WTC11 (cell line): ENCODE data around the gene SUCLG2.

ENCODE experiments used
- ATF1 ChIP-seq: sonication (generic); formaldehyde crosslinking; IDR thresholded peaks from 2 replicates; pipeline ENCODE4 v1.8.1; 2023; ENCODE audit warnings: mild to moderate bottlenecking, moderate library complexity, missing genetic modification reagents
- CREB1 ChIP-seq: sonication (generic); formaldehyde crosslinking; IDR thresholded peaks from 2 replicates; pipeline ENCODE4 v1.8.0; 2023; ENCODE audit warnings: mild to moderate bottlenecking, missing genetic modification reagents
- CTCF ChIP-seq: fragments of 200-600 bp; IDR thresholded peaks from 2 replicates; pipeline ENCODE4 v1.8.0; 2022; ENCODE audit warnings: antibody characterized with exemption
- ESRRA ChIP-seq: sonication (generic); formaldehyde crosslinking; IDR thresholded peaks from 2 replicates; pipeline ENCODE4 v1.8.1; 2022; ENCODE audit warnings: mild to moderate bottlenecking, missing genetic modification reagents, borderline replicate concordance
- FOXP4 ChIP-seq: sonication (generic); formaldehyde crosslinking; IDR thresholded peaks from 2 replicates; pipeline ENCODE4 v1.8.0; 2022; ENCODE audit warnings: mild to moderate bottlenecking, missing genetic modification reagents
- GTF2I ChIP-seq: fragments of 250-450 bp; sonication (Bioruptor Pico); conservative IDR thresholded peaks from 2 replicates; pipeline ENCODE4 v1.4.0; 2021; ENCODE audit warnings: mild to moderate bottlenecking
- IRF2 ChIP-seq: sonication (generic); formaldehyde crosslinking; IDR thresholded peaks from 2 replicates; pipeline ENCODE4 v1.8.0; 2022; ENCODE audit warnings: low read depth, missing genetic modification reagents, borderline replicate concordance
- KAT7 ChIP-seq: sonication (generic); formaldehyde crosslinking; IDR thresholded peaks from 2 replicates; pipeline ENCODE4 v1.8.1; 2023; ENCODE audit warnings: missing genetic modification reagents, mild to moderate bottlenecking, borderline replicate concordance
- MAX ChIP-seq: sonication (generic); formaldehyde crosslinking; IDR thresholded peaks from 2 replicates; pipeline ENCODE4 v1.8.0; 2022; ENCODE audit warnings: mild to moderate bottlenecking, missing genetic modification reagents
- MLX ChIP-seq: sonication (generic); formaldehyde crosslinking; IDR thresholded peaks from 2 replicates; pipeline ENCODE4 v1.8.1; 2023; ENCODE audit warnings: mild to moderate bottlenecking, missing genetic modification reagents, moderate library complexity
- NR1H2 ChIP-seq: sonication (generic); formaldehyde crosslinking; IDR thresholded peaks from 2 replicates; pipeline ENCODE4 v1.9.0; 2021; ENCODE audit warnings: mild to moderate bottlenecking, moderate library complexity, missing genetic modification reagents
- SMAD3 ChIP-seq: sonication (generic); formaldehyde crosslinking; IDR thresholded peaks from 2 replicates; pipeline ENCODE4 v1.8.0; 2022; ENCODE audit warnings: missing genetic modification reagents, mild to moderate bottlenecking, borderline replicate concordance
- USF2 ChIP-seq: sonication (generic); formaldehyde crosslinking; IDR thresholded peaks from 2 replicates; pipeline ENCODE4 v1.8.1; 2023; ENCODE audit warnings: mild to moderate bottlenecking, missing genetic modification reagents, moderate library complexity
- ZNF121 ChIP-seq: sonication (generic); formaldehyde crosslinking; IDR thresholded peaks from 2 replicates; pipeline ENCODE4 v1.8.0; 2023; ENCODE audit warnings: missing genetic modification reagents

- TF ChIP-seq ZNF121 (no peak), ATF1 (CRISPR knock-in tag) (no peak), USF2 (CRISPR knock-in tag) (no peak), MAX (no peak), CTCF (no peak), MLX (no peak), CREB1 (CRISPR knock-in tag) (no peak), SMAD3 (no peak), GTF2I (CRISPR knock-in tag) (no peak), IRF2 (CRISPR knock-in tag) (no peak), FOXP4 (CRISPR knock-in tag) (no peak), KAT7 (CRISPR knock-in tag) (no peak), ESRRA (CRISPR knock-in tag) (no peak), NR1H2 (CRISPR knock-in tag) (no peak)
Observed at GRCh38 chr3:67686069-67686468, 31.7 kb upstream of the SUCLG2 start.
